HG03159 (cell line): ENCODE data around the gene FSCN2.
A peak's percentile ranks its signal among the peaks of the same experiment; 100 is the strongest.

ENCODE experiments used
- ATAC-seq: cut with Tn5 transposase; IDR thresholded peaks from one replicate; pipeline ENCODE4 v1.9.1; 2021; ENCODE audit warnings: mild to moderate bottlenecking, moderate library complexity; ENCODE audit not compliant: unreplicated experiment

The FSCN2 gene

GRCh38 chr17:81538651-81539570 lies 10.7 kb downstream of the FSCN2 start:
- no peak for ATAC-seq

GRCh38 chr17:81539571-81539900 lies 11.4 kb downstream of the FSCN2 start:
- ATAC-seq: no peak

DNA sequence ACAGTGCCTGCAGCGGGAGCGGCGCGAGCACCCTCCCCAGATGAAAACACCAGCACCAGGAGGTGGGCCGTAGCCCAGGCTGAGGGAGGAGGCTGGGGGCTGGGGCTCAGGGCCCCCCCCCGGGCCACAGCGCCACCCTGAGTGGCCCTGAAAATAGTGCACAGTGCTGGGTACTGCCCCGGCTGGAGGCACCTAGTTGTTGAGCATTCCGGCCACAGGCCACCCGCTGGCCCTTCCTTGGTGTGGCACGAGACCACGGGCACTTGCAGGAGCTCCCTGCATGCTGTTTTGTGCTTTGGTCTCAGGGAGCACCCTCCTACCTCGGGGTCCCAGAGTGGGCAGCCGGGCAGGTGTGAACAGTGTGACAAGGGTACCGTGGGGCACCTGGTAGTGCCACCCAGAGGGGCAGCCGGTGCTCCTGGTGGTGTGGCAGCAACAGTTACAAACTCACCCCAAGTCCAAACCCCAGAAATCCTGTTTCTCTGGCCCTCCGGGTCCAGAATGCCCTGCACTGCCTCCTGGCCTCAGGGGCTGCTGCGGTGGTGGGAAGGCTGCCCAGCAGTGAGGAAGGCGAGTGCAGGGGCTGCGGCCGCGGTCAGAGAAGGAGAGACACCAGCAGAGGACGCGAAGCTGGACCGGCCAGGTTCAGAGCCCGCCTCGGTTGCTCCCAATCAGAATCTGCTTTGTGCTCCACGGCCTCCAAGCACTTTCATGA lies 11.9 kb downstream of the FSCN2 start:
- ATAC-seq: no peak

DNA sequence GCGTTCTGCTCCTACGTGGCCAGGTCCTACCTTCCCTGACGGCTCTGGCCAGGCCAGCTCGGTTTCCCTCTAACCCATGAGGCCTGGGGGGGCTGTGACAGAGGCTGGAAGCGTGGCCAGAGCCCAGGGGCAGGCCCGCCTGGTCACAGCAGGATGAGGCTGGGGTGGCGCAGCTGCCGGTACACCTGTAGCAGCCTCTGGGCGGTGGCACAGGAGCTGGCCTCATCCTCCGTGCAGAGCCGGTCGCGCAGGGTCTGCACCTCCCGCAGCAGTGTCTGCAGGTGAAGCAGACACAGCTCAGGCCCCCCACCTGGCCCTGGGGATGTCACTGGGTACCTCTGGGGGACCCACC lies 12.5 kb downstream of the FSCN2 start:
- no peak for ATAC-seq

DNA sequence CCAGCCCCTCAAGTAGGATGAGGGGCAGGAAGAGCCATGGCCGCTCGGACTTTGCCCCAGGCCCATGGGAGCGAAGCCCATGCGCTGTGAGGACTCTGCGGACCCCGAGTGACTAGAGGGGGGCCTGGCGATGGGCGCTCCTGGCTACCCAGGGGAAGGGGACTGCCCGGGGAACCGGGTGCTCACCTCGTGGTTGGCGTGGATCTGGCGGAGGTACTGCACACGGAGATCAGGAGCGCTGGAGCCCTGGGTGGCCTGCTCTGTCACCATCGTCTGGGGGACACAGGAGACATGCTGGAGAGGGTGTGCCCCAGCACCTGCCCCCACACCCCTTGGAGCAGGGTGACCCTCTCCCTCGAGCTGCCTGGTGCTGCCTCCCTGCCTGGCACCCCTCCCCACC lies 12.9 kb downstream of the FSCN2 start:
- no peak for ATAC-seq

- no peak for ATAC-seq
Observed at GRCh38 chr17:81542431-81543338, 14.5 kb downstream of the FSCN2 start.

- ATAC-seq: no peak
Observed at GRCh38 chr17:81543339-81543675, 15.1 kb downstream of the FSCN2 start.

DNA sequence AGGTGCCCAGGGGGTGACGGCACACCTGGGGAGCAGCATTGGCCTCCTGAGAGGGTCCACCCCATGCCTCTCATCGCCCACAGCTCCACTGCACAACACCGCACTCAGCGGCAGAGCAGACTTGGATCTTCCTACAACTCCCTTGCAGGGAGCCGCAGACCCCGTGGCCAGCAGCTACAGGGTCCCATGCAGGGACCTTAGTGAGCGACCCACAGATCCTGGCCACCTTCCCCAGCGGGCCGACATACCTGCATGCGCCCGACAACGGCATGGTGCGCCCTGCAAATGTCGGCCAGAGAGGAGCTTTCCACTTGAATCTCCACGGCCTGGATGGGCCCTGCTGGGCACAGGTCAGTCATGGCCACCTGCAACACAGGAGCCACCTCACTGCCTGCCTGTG lies 15.6 kb downstream of the FSCN2 start:
- no peak for ATAC-seq

DNA sequence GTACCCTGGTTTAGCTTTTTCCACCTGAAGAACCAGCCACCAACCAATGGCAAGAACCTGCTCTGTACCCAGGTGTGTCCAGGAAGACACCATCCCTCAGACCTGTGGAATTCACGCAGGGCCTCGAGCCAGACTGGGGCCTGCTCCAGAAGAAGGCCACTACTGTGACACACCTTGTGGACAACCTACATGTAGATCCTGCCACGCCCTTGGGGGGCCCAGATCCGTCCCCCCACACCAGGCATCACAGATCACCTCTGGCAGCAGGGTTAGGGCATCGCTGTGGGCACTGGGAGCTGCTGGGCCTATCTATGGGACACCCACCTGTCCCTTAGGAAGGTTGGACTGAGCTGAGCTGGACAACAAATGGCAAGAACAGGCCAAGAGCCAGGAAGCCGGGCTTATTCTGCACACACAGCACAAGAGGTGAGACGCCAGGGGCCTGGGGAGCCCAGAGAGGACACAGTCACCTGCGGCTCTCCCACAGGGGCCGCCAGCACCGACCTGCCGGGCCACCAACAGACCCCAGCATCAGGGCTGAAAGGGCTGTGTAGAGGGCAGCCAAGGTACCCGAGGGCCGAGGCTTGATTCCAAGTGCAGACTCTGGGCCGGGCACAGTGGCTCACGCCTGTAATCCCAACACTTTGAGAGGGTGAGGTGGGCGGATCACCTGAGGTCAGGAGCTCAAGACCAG lies 16.3 kb downstream of the FSCN2 start:
- ATAC-seq: no peak

GRCh38 chr17:81545160-81545949 lies 17.2 kb downstream of the FSCN2 start:
- ATAC-seq: no peak

- no peak for ATAC-seq
Observed at GRCh38 chr17:81546906-81547613, 18.9 kb downstream of the FSCN2 start.

DNA sequence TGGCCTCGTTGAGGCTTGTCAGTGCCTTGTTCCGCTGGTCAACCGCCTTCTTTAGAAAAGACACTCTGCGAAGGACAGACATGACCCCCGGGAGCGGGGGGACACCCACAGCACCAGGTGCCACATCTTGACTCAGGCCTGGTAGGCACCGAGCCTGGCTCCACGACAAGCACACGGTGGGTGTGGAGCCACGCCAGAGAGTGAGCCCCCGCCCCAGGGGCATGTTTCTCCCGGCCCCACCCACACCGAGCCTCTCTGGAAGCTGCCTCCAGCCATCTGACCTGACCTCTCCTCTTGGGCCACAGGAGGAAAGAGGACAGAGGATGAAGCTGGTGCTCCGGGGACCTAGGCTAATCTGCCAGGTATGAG lies 19.4 kb downstream of the FSCN2 start:
- ATAC-seq: no peak

DNA sequence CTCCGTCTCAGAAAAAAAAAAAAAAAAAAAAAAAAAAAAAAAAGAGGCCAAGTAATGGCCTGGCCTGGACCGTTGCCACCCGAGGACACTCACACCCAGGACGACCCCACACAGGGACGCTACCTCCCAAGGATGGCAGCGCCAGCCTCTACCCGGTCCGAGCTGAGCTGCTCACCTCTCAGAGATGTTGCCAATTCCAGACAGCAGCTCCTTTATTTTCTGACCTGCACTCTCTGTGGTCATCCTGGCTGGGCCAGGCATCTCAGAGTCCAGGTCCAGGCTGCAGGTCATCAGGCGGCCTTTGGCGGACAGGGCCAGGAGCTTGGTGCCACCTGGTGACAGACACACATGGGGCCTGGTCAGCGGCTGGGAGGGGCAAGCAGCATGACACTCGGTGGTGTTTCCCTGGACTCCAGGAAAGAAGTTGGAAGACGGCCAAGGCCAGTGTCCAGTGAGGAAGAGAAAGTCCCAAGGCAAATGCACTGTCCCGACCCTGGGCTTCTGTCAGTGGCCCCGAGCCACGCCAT lies 20.9 kb downstream of the FSCN2 start:
- no peak for ATAC-seq

GRCh38 chr17:81549826-81550225 lies 21.6 kb downstream of the FSCN2 start:
- ATAC-seq: no peak

- no peak for ATAC-seq
Observed at GRCh38 chr17:81550285-81550684, 22.1 kb downstream of the FSCN2 start.

- no peak for ATAC-seq
Observed at GRCh38 chr17:81550830-81551457, 22.8 kb downstream of the FSCN2 start.

GRCh38 chr17:81551458-81552243 lies 23.5 kb downstream of the FSCN2 start:
- peak; percentile 2 for ATAC-seq
